GM13977 (cell line): ENCODE data around the gene NGEF.
A peak's percentile ranks its signal among the peaks of the same experiment; 100 is the strongest.

Experiments used
- DNase-seq: peaks from one replicate; pipeline ENCODE4 v3.0.0; 2012; ENCODE audit warnings: low spot score
- CTCF ChIP-seq: IDR thresholded peaks from 2 replicates; pipeline ENCODE4 v1.5.1; 2012; ENCODE audit warnings: mild to moderate bottlenecking, control low read depth; ENCODE audit not compliant: insufficient read depth; ENCODE audit errors: extremely low read depth, missing control alignments
- in situ Hi-C: fragments of 300-500 bp; cut with MboI; formaldehyde crosslinking; loops from one replicate; pipeline ENCODE4 v1.12.0; 2022; ENCODE audit warnings: low sequenced_read_pairs, low pct_unique_long_range_greater_than_20kb, mixed read lengths, inconsistent platforms; ENCODE audit not compliant: unreplicated experiment

The NGEF gene

GRCh38 chr2:232930059-232930400, 83.0 kb downstream of the NGEF start:
- no peak for TF ChIP-seq CTCF
- in situ Hi-C loops = no loop called here
- no peak for DNase-seq

GRCh38 chr2:232929303-232930058, 83.6 kb downstream of the NGEF start:
- in situ Hi-C loops = no loop called here
- TF ChIP-seq CTCF = no peak
- no peak for DNase-seq

GRCh38 chr2:232928551-232929302, 84.3 kb downstream of the NGEF start:
- no peak for TF ChIP-seq CTCF
- in situ Hi-C loops = no loop called here
- DNase-seq = peak; percentile 37

GRCh38 chr2:232927793-232928550, 85.1 kb downstream of the NGEF start:
- peak; percentile 75 for DNase-seq
- in situ Hi-C loops = no loop called here
- TF ChIP-seq CTCF = no peak

- in situ Hi-C loops = no loop called here
- DNase-seq = peak; percentile 34
- no peak for TF ChIP-seq CTCF
Observed at GRCh38 chr2:232927032-232927792, 85.8 kb downstream of the NGEF start.

GRCh38 chr2:232926431-232926939, 86.6 kb downstream of the NGEF start:
- peak; percentile 31 for DNase-seq
- TF ChIP-seq CTCF = no peak
- in situ Hi-C loops = no loop called here
